H1 (cell line): ENCODE measurements around the gene MEP1A. TPM values are rescaled to one million over a fixed set of nuclear protein-coding genes. Genes with fewer than 3 reads are reported as not detected.

Experiments used
- ASH2L ChIP-seq: fragments of 200-600, 300-600 bp; sonication (generic); IDR thresholded peaks from one replicate; pipeline ENCODE4 v1.7.1; 2017; ENCODE audit warnings: low read length
- POLR2A ChIP-seq, 2 experiments: IDR thresholded peaks; 1 replicate in 1 of 2; 2 replicates in 1 of 2; pipeline ENCODE4 v1.6.1; 2011; ENCODE audit warnings: low read depth in 2 of 2, low read length in 2 of 2, mild to moderate bottlenecking in 2 of 2; ENCODE audit errors: control extremely low read depth in 1 of 2
- SIRT6 ChIP-seq: IDR thresholded peaks from one replicate; pipeline ENCODE4 v1.7.1; 2012; ENCODE audit warnings: low read length, inconsistent platforms
- SP1 ChIP-seq: IDR thresholded peaks from 2 replicates; pipeline ENCODE4 v1.6.1; 2011; ENCODE audit warnings: low read depth, low read length
- polyA plus RNA-seq, 7 experiments: library from polyadenylated mRNA; depleted of rRNA in 3 of 7; stranded (reverse) in 5 of 7; unstranded in 2 of 7; fragments of >200 nt in 5 of 7; fragments of 200-250 nt in 2 of 7; gene quantifications; 1 replicate in 5 of 7; 2 replicates in 1 of 7; 4 replicates in 1 of 7; pipeline versions ENCODE4 v1.2.1 to v1.2.3, GENCODE V29; 2011 to 2013; ENCODE audit warnings: missing spikeins in 2 of 7, mixed read lengths in 2 of 7
- total RNA-seq: library from RNA; stranded (reverse); fragmentation: NEBNext Ultra II Directional; extraction: Animal tissue kit (Norgen Biotek cat#: 25700); gene quantifications from 2 replicates; pipeline ENCODE4 v1.2.1, GENCODE V29; 2021
- TF ChIP-seq, protein P1 (sequence below): IDR thresholded peaks from 2 replicates; pipeline ENCODE4 v1.6.1; 2012; ENCODE audit warnings: inconsistent platforms

MEP1A gene
- total and polyA plus RNA-seq, 2 of the 8 experiments (the other 6 are each of a cell fraction or from before 2014, with no cell fraction given), result 0.03 TPM; not detected in 1

DNA sequence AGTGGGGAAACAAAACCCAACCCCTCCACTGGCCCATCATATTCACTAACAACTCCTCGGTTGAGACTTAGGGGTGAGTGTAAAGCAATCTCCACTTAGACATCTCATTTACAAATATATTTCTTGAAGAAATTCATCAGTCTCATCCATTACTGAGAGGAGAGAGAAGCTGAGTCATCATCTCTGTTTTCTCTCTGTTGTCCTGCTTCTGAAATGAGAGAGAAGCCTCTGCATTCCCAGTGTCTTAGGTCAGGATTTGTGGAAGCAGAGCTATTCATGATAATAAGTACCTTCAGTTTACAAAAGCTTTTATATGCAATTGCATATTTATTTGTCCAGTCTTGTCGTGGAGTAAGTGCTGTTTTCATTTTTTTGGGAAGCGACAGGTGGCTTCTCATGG is 879 bp downstream of the MEP1A start (continued):
- TF ChIP-seq, protein P1, sequence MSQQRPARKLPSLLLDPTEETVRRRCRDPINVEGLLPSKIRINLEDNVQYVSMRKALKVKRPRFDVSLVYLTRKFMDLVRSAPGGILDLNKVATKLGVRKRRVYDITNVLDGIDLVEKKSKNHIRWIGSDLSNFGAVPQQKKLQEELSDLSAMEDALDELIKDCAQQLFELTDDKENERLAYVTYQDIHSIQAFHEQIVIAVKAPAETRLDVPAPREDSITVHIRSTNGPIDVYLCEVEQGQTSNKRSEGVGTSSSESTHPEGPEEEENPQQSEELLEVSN, result no peak
- no peak for TF ChIP-seq ASH2L
- TF ChIP-seq SP1, result no peak
- TF ChIP-seq SIRT6, result no peak
- no peak for TF ChIP-seq POLR2A (IDR thresholded peaks at IDR 0.05; ENCODE audit: control extremely low read depth in 1 of 2, low read depth in 2 of 2, low read length in 2 of 2)
